B cell (primary cell): Measurements from ENCODE around the gene GPC3. TPM values are rescaled to one million over a fixed set of nuclear protein-coding genes. Genes with fewer than 3 reads are reported as not detected.

Source experiments
- ATAC-seq: fragments of 200-7000 bp; cut with Tn5 transposase; one replicate; pipeline ENCODE4 v1.10.0; 2021; ENCODE audit warnings: low read depth, mild to moderate bottlenecking, moderate number of reproducible peaks, moderate library complexity
- CTCF ChIA-PET: fragments of 350-600 bp; sonication (Branson Sonifier 250); formaldehyde crosslinking; loops from one replicate; lab custom pipeline; 2021; ENCODE audit warnings: antibody characterized with exemption, inconsistent platforms; lab: Charles Lee
- POLR2A ChIA-PET: fragments of 350-600 bp; sonication (Branson Sonifier 250); formaldehyde crosslinking; loops from one replicate; lab custom pipeline; 2021; ENCODE audit warnings: antibody characterized with exemption; lab: Charles Lee
- DNase-seq: peaks from one replicate; pipeline ENCODE4 v3.0.0; 2013
- H2AFZ ChIP-seq: 2 replicates; pipeline ENCODE4 v1.6.1; 2012; ENCODE audit warnings: mild to moderate bottlenecking, low read depth, low read length; ENCODE audit not compliant: insufficient read depth, poor library complexity, severe bottlenecking
- H3K27ac ChIP-seq, 2 donors: 1 replicate in 1 of 2; 2 replicates in 1 of 2; pipeline ENCODE4 v1.5.1; 2012 to 2013; ENCODE audit warnings: low read length in 2 of 2, mild to moderate bottlenecking in 2 of 2, moderate library complexity in 1 of 2
- H3K27me3 ChIP-seq, 4 experiments: fragments of 200-600 bp in 1 of 4; sonication (generic) in 1 of 4; replicated peaks in 1 of 4; 1 replicate in 2 of 4; 2 replicates in 2 of 4; pipeline versions ENCODE4 v1.6.1 to v1.7.0; 2013 to 2016; ENCODE audit warnings: low read length in 3 of 4, mild to moderate bottlenecking in 2 of 4, mixed read lengths in 1 of 4, moderate library complexity in 1 of 4; ENCODE audit not compliant: insufficient read depth in 4 of 4, control insufficient read depth in 3 of 4; ENCODE audit errors: control extremely low read depth in 1 of 4
- H3K36me3 ChIP-seq, 2 experiments: replicated peaks in 1 of 2; 1 replicate in 1 of 2; 2 replicates in 1 of 2; pipeline versions ENCODE4 v1.6.1 to v1.7.1; 2013; ENCODE audit warnings: low read length in 1 of 2; ENCODE audit not compliant: insufficient read depth in 2 of 2, control insufficient read depth in 1 of 2; ENCODE audit errors: control extremely low read depth in 1 of 2, extremely low read depth in 1 of 2
- H3K4me1 ChIP-seq, 2 donors: fragments of 200-600 bp in 1 of 2; sonication (generic) in 1 of 2; 1 replicate in 1 of 2; 2 replicates in 1 of 2; pipeline versions ENCODE4 v1.5.1 to v1.6.1; 2013 to 2017; ENCODE audit warnings: low read length in 2 of 2; ENCODE audit not compliant: control insufficient read depth in 2 of 2, insufficient read depth in 2 of 2
- H3K4me2 ChIP-seq: replicated peaks from 2 replicates; pipeline ENCODE3; 2012; ENCODE audit warnings: mild to moderate bottlenecking, low read depth, low read length; ENCODE audit not compliant: poor library complexity, severe bottlenecking
- H3K4me3 ChIP-seq, 5 experiments: fragments of 200-600 bp in 1 of 5; sonication (generic) in 1 of 5; 1 replicate in 3 of 5; 2 replicates in 2 of 5; pipeline versions ENCODE4 v1.5.1 to v1.7.0; 2011 to 2016; ENCODE audit warnings: low read length in 4 of 5, mild to moderate bottlenecking in 4 of 5, low read depth in 2 of 5, control low read depth in 1 of 5, moderate library complexity in 1 of 5; ENCODE audit not compliant: insufficient read depth in 1 of 5; ENCODE audit errors: control extremely low read depth in 1 of 5, extremely low read depth in 1 of 5
- H3K79me2 ChIP-seq: fragments of 200-600 bp; sonication (generic); one replicate; pipeline ENCODE4 v1.6.0; 2016; ENCODE audit warnings: low read length; ENCODE audit not compliant: control insufficient read depth, insufficient read depth
- H3K9ac ChIP-seq: fragments of 200-600 bp; sonication (generic); 2 replicates; pipeline ENCODE4 v1.6.1; 2017; ENCODE audit warnings: mild to moderate bottlenecking, low read length, moderate library complexity
- H3K9me3 ChIP-seq, 3 donors: one replicate each; pipeline versions ENCODE4 v1.6.1 to v1.7.1; 2013; ENCODE audit warnings: low read length in 2 of 3; ENCODE audit not compliant: control insufficient read depth in 2 of 3, insufficient read depth in 1 of 3; ENCODE audit errors: control extremely low read depth in 1 of 3
- H4K20me1 ChIP-seq: 2 replicates; pipeline ENCODE4 v1.6.0; 2012; ENCODE audit warnings: mild to moderate bottlenecking, low read length; ENCODE audit not compliant: insufficient read depth, control insufficient read depth, poor library complexity, severe bottlenecking
- H3K27ac Mint-ChIP-seq: one replicate; pipeline ENCODE4 v1.8.0; 2021; ENCODE audit warnings: mixed read lengths
- H3K27me3 Mint-ChIP-seq: one replicate; pipeline ENCODE4 v1.8.0; 2021; ENCODE audit warnings: mixed read lengths
- H3K4me1 Mint-ChIP-seq: one replicate; pipeline ENCODE4 v1.8.0; 2021; ENCODE audit warnings: mixed read lengths
- H3K4me3 Mint-ChIP-seq: one replicate; pipeline ENCODE4 v1.8.0; 2021; ENCODE audit warnings: mixed read lengths
- H3K9me3 Mint-ChIP-seq: one replicate; pipeline ENCODE4 v1.8.0; 2022; ENCODE audit warnings: mixed read lengths; ENCODE audit not compliant: insufficient read depth
- CTCF ChIP-seq: fragments of 200-600 bp; IDR thresholded peaks from one replicate; pipeline ENCODE4 v1.8.0; 2022; ENCODE audit warnings: antibody characterized with exemption, mild to moderate bottlenecking
- EZH2 ChIP-seq: IDR thresholded peaks from 2 replicates; pipeline ENCODE4 v1.6.1; 2012; ENCODE audit warnings: borderline replicate concordance, low read depth, mild to moderate bottlenecking, moderate library complexity, low read length; ENCODE audit not compliant: insufficient read depth, poor library complexity, severe bottlenecking
- WGBS: methylation state at CpG from one replicate; pipeline ENCODE4 v1.1.5; 2013; ENCODE audit warnings: missing lambda C conversion rate; ENCODE audit not compliant: insufficient coverage; 5-methylcytosine and 5-hydroxymethylcytosine counted together
- intact Hi-C: fragments of 100-400 bp; cut with micrococcal nuclease; formaldehyde crosslinking; loops from one replicate; pipeline ENCODE4 v1.10.0; 2022
- polyA plus RNA-seq: library from polyadenylated mRNA; depleted of rRNA; stranded (reverse); fragments of >200 nt; gene quantifications from 2 replicates; pipeline ENCODE4 v1.2.3, GENCODE V29; 2012
- total RNA-seq, 2 donors: library from RNA; stranded (reverse); fragments of 120-200 nt in 1 of 2; gene quantifications; 1 replicate in 1 of 2; 2 replicates in 1 of 2; pipeline versions ENCODE4 v1.2.3 to v1.2.4, GENCODE V29; 2013 to 2022

GPC3 gene
- total and polyA plus RNA-seq, 2 donors (not counting 1 experiment from before 2014, with no cell fraction given) = not detected

- TF ChIP-seq EZH2 = no peak
- H3K9me3 ChIP-seq = no peaks in the 10 kb centered on the region
- WGBS = no CpG with 5 or more reads among the region's 5 CpGs
- Mint-ChIP-seq H3K27me3 (peaks cover 11% of the 10 kb centered on the region), H3K27ac (no peak overlapping the region), H3K4me1 (no peaks in the 10 kb centered on the region), H3K4me3 (no peak overlapping the region), H3K9me3 (no peaks in the 10 kb centered on the region)
- no peaks in the 10 kb centered on the region for H3K4me1 ChIP-seq
- H4K20me1 ChIP-seq = no peaks in the 10 kb centered on the region
- POLR2A ChIA-PET = no interaction called here
- peaks cover 0 to 5% (median 0%) of the 10 kb centered on the region in 4 experiments for H3K27me3 ChIP-seq
- intact Hi-C loops = no loop called here
- no peak overlapping the region for H3K4me2 ChIP-seq
- DNase-seq (no peak), ATAC-seq (no peak)
- H3K9ac ChIP-seq = no peak overlapping the region
- H3K79me2 ChIP-seq = no peaks in the 10 kb centered on the region
- CTCF ChIA-PET = no interaction called here
- no peaks in the 10 kb centered on the region for H3K36me3 ChIP-seq
- no peak overlapping the region for H2AFZ ChIP-seq
- no peak overlapping the region for H3K4me3 ChIP-seq
- no peak overlapping the region for H3K27ac ChIP-seq
Observed at GRCh38 chrX:133970076-133970475, 15.3 kb downstream of the GPC3 start.

- Histone ChIP-seq H2AFZ (no peak overlapping the region), H3K9me3 (no peaks in the 10 kb centered on the region), H3K9ac (no peak overlapping the region), H3K36me3 (no peaks in the 10 kb centered on the region), H4K20me1 (no peaks in the 10 kb centered on the region), H3K79me2 (no peaks in the 10 kb centered on the region), H3K4me3 (no peak overlapping the region), H3K4me2 (no peak overlapping the region), H3K4me1 (no peaks in the 10 kb centered on the region), H3K27ac (no peak overlapping the region), H3K27me3 (peaks cover 0 to 5% (median 0%) of the 10 kb centered on the region in 4 experiments)
- Mint-ChIP-seq H3K27ac (no peak overlapping the region), H3K9me3 (no peaks in the 10 kb centered on the region), H3K4me1 (no peaks in the 10 kb centered on the region), H3K4me3 (no peak overlapping the region), H3K27me3 (peaks cover 10% of the 10 kb centered on the region)
- no peak for ATAC-seq
- no peak for DNase-seq
- WGBS = no CpG with 5 or more reads among the region's 3 CpGs
- ChIA-PET CTCF (no interaction called here), POLR2A (no interaction called here)
- no peak for TF ChIP-seq CTCF
- intact Hi-C loops = no loop called here
Observed at GRCh38 chrX:133969191-133969590, 16.2 kb downstream of the GPC3 start.
